Gastrocnemius medialis (tissue), 4 donors: ENCODE results near the gene CCL22.

ENCODE experiments used
- POLR2A ChIP-seq, 2 donors: fragments of 450-650 bp; IDR thresholded peaks; one replicate each; pipeline ENCODE4 v1.6.1; 2017; ENCODE audit warnings: antibody characterized with exemption in 2 of 2, mild to moderate bottlenecking in 2 of 2, moderate library complexity in 2 of 2
- TF ChIP-seq, protein P1 (sequence below), 5 experiments: fragments of 450-650 bp in 3 of 5; fragments of 200-600 bp in 2 of 5; sonication (generic) in 2 of 5; IDR thresholded peaks in 4 of 5; conservative IDR thresholded peaks in 1 of 5; 1 replicate in 4 of 5; 2 replicates in 1 of 5; pipeline ENCODE4 v1.5.1; 2016 to 2019; ENCODE audit warnings: antibody characterized with exemption in 5 of 5, mild to moderate bottlenecking in 3 of 5, moderate library complexity in 3 of 5

DNA sequence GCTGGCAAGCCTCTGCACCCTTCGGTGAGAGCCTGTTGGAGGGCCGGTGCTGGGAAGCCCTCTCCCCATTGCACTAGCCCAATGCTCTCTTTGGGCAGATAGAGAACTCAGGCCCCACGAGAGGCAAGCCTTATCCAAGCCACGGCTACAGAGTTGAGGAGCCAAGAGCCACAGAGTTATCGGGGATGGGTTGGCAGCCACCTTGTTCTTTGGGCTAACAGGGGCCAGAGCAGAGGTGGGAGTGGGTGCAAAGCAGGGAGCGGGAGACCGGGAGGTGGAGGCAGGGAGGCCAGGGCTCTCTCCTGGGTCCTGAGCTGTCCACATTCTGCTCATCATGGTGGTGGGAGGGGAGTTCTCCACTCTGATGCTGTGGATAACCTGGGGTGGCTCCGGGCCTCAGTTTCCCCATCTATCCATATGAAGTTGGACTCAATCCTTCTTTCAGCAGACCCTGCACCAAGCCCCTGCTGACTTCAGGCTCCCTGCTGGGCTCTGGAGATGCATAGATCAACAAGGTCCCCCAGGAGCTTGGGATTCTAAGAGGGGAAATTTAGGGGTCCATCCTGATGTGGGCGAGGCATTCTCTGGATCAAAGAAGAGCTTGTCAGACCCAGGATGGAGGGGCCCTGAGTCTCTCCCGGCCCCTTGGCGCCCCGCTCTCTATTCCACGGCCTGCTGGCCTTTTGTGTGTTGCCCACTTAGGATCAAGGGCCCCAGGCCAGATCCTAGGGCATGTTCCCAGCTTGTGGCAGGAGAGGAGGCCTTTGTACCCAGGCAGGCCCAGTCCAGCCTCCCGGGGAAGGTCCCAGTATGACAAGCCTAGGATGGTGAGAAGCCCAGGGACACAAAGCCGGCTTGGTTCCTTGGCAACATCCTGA lies 13.2 kb downstream of the CCL22 start:
- no peak for TF ChIP-seq POLR2A (IDR thresholded peaks at IDR 0.05)
- TF ChIP-seq, protein P1, sequence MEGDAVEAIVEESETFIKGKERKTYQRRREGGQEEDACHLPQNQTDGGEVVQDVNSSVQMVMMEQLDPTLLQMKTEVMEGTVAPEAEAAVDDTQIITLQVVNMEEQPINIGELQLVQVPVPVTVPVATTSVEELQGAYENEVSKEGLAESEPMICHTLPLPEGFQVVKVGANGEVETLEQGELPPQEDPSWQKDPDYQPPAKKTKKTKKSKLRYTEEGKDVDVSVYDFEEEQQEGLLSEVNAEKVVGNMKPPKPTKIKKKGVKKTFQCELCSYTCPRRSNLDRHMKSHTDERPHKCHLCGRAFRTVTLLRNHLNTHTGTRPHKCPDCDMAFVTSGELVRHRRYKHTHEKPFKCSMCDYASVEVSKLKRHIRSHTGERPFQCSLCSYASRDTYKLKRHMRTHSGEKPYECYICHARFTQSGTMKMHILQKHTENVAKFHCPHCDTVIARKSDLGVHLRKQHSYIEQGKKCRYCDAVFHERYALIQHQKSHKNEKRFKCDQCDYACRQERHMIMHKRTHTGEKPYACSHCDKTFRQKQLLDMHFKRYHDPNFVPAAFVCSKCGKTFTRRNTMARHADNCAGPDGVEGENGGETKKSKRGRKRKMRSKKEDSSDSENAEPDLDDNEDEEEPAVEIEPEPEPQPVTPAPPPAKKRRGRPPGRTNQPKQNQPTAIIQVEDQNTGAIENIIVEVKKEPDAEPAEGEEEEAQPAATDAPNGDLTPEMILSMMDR (IDR thresholded peaks at IDR 0.05 in 4 of 5, conservative IDR thresholded peaks at IDR 0.05 in 1 of 5), result no peak
